Measurements from ENCODE around the gene UNC13C.

The UNC13C gene

GRCh38 chr15:54576298-54576935, 598.2 kb downstream of the UNC13C start:
- no peak for DNase-seq

- no peak for DNase-seq
Observed at GRCh38 chr15:54577476-54578250, 599.4 kb downstream of the UNC13C start.

- no peak for DNase-seq
Observed at GRCh38 chr15:54579855-54580254, 601.6 kb downstream of the UNC13C start.

DNA sequence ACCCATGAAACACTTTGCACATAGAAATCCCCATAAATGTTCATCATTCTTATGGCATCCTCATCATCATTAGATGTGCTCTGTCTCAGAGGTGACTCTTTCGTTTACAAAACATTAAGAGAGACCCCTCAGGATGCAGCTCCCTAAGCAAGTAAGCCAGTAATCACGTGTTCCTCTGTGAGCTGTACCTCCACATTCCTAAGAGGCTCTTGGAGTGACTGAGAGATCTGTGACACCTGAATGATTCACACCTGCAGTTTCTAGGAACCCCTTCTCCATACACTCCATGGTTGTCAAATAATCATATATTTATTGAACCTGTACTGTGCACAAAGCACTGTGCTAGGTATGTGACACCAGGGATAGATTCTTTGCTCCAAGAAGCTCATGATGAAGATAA, 602.4 kb downstream of the UNC13C start:
- no peak for DNase-seq

GRCh38 chr15:54582863-54583643, 604.8 kb downstream of the UNC13C start:
- DNase-seq: no peak

DNA sequence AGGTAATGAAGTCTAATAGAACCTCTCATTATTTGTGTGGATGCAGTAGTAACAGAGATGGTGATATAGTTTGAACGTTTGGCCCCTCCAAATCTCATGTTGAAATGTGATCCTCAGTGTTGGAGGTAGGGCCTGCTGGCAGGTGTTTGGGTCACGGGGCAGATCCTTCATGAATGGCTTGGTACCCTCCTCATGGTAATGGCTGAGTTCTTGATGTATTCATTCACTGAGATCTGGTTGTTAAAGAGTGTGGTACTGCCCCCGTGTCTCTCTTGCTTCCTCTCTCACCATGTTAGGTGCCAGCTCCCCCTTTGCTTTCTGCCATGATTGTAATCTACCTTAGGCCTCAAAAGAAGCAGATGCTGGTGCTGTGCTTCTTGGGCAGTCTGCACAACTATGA, 606.8 kb downstream of the UNC13C start:
- no peak for DNase-seq

DNA sequence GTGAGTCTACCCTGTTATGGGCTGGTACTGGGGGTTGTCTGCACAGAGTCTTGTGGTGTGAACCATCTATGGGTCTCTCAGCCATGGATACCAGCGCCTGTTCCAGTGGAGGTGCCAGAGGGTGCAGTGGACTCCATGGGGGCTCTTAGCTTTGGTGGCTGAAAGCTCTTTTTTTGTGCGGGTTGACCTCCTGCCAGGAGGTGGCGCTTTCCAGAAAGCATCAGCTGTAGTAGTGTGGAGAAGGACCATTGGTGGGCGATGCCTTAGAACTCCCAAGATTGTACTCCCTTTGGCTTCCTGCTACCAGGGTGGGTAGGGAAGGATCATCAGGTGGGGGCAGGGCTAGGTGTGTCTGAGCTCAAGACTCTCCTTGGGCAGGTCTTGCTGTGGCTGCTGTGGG, 615.9 kb downstream of the UNC13C start:
- no peak for DNase-seq

DNA sequence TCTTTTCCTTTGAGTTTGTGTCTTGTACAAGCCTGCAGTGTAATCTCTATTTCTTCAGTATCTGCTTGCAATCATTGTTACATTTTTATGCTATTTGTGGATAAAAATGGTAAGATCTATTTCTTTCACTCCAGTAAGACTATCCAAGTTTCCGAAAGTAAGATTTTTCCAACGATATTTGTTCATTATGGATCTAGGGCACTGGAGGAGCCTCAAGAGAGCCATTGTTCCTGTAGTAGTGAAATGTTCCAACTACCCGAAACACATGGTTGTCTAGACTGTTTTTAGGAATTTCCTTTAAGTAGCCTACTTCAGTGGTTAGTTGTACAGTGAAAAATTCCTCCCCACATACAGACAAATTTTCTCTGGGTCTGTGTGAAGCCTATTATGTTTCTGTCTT, 621.1 kb downstream of the UNC13C start:
- no peak for DNase-seq

GRCh38 chr15:54605043-54605442, 626.8 kb downstream of the UNC13C start:
- DNase-seq: no peak

DNA sequence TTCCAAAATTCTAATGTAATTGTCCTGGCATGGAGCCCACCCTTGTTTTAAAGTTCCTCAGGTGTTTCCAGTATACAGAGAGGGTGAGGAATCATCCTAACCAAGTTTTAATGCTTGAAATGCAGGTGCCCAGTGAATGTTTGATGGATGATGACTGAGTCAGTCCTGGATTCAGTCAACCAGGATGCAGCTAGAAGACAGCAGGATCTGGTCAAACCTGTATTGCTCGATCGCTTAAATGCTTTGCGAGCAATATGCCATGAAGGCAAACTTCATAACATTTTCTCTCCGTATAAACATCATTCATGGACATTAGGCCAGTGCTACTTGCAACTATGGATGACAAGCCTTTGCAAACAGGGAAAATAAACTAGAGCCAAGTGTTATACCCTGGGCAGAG, 627.3 kb downstream of the UNC13C start:
- DNase-seq: no peak

- DNase-seq: no peak
Observed at GRCh38 chr15:54608876-54609835, 630.9 kb downstream of the UNC13C start.

DNA sequence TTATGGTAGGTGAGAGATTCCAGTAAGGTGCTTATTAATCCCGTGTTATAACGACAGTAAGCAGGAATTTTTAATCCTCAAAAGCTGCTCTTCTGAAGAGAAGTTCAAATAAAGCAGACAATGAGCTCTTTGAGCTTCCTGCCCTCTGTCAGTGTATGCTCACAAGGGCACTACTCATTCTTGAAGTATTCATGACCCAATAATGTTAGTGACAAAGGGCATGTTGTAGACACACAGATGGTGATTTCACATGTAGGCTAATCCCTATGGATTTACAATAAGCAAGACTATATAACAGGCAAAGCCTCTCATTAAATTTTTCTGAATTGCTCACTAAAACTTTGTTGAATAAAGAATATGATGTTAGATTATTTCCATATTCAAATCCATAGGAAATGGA, 639.9 kb downstream of the UNC13C start:
- no peak for DNase-seq

GRCh38 chr15:54619180-54619579, 640.9 kb downstream of the UNC13C start:
- DNase-seq: no peak

GRCh38 chr15:54620916-54621315, 642.7 kb downstream of the UNC13C start:
- no peak for DNase-seq

DNA sequence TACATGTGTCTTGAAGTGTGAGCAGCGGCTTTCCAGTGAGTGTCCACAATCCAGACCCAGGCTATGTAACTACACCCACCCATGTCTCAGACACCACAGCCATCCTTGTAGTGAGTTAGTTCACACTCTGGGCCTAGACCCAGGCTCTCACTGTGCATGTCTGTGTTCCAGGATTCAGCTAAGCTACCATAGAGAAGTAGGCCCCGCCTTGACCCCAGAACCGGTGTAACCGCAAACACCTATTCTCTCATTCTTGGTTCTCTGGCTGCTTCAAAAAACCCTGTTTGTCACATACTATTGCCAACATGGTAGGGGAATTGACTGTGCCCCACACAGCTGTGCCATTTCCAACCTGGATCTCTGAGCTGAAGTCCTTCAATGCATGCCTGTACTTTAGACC, 657.9 kb downstream of the UNC13C start:
- DNase-seq: no peak

DNA sequence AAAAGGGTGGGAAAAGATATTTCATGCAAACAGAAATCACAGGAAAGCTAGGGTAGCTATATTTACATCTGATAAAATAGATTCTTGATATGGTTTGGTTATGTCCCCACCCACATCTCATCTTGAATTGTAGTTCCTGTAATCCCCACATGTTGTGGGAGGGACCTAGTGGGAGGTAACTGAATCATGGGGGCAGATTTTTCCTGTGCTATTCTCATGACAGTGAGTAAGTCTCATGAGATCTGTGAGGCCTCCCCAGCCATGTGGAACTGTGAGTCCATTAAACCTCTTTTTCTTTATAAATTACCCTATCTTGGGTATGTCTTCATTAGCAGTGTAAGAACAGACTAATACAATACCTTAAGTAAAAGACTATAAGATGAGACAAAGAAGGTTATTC, 660.4 kb downstream of the UNC13C start:
- DNase-seq: no peak

- no peak for DNase-seq
Observed at GRCh38 chr15:54640873-54641272, 662.6 kb downstream of the UNC13C start.

DNA sequence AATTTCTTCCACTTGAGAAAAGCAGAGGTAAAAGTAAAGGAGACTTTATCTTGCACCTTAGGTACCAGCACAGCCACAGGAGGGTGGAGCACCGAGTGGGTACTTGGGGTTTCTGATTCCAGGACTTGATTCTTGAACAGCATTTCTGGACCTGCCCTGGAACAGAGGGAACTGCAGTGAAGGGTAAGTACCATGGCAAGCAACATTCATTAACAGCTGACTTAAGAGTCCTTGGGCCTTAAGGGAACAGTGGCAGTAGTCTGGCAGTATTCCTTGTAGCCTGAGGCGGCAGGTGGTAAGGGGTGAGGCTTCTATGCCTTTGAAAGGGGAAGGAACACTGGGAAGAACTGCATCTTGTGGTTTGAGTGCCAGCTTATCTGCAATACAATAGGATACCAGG, 666.6 kb downstream of the UNC13C start:
- no peak for DNase-seq

- DNase-seq: no peak
Observed at GRCh38 chr15:54659646-54660045, 681.4 kb downstream of the UNC13C start.

GRCh38 chr15:54660356-54660755, 682.1 kb downstream of the UNC13C start:
- no peak for DNase-seq

- DNase-seq: no peak
Observed at GRCh38 chr15:54675241-54675640, 697.0 kb downstream of the UNC13C start.

DNA sequence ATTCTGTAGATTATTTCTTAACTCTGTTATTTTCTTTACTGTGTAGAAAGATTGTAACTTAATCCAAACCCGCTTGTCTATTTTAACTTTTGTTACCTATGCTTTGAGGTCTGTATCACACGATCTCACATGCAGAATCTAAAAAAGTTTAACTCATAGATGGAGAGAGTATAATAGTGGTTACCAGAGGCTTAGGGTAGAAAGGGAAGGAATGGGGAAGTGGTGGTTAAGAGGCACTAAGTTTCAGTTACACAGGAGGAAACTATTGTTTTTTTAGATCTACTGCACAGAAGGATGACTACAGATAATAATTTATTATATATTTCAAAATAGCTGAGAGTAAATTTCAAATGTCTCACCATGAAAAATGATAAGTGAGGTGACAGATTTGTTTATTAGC, 703.3 kb downstream of the UNC13C start:
- DNase-seq: no peak
